Umbilical cord (tissue), 2 donors: Measurements from ENCODE around the gene TLE4. TPM values are rescaled to one million over a fixed set of nuclear protein-coding genes. Genes with fewer than 3 reads are reported as not detected.
A peak's percentile ranks its signal among the peaks of the same experiment; 100 is the strongest.
"Not testable (repeated sequence)": the region's sequence is repeated elsewhere in the genome, so short reads cannot be mapped to it uniquely, and the experiment has no call there.

Experiments used
- DNase-seq: peaks from one replicate; pipeline ENCODE4 v3.0.0-alpha.2; 2015; ENCODE audit warnings: low spot score
- total RNA-seq: library from RNA; depleted of rRNA; stranded (reverse); fragments of >200 nt; gene quantifications from one replicate; pipeline ENCODE4 v1.2.3, GENCODE V29; 2014; ENCODE audit warnings: low replicate concordance; ENCODE audit not compliant: insufficient read depth

The TLE4 gene
- total RNA-seq, 1 donor from 2014 or later: 30.1 TPM

DNA sequence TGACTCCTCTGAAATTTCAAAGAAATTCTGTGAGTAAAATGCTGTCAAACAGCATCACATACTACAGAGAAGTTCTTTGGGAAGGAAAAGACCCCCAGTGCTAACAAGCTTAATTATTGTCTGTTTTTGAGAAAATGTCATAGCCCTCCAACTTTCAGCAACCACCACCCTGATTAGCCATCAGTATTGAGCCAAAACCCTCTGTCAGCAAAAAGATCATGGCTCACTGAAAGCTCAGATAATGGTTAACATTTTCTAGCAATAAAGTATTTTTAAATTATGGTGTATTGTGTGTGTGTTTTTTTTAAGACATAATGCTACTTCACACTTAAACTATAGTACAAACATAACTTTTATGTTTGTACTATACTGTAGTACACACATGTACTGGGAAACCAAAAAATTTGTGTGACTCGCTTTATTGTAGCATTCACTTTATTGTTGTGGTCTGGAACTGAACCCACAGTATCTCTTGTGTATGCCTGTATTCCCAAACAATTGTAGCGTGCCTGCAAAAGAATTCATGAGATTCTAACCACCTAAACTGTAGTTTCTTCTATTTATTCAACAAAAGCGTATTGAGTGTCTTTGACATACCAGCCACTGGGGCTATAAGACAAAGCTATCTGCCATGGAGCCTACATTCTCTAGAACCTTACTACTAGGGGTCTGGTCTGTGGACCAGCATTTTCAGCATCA lies 31.6 kb downstream of the TLE4 start:
- no peak for DNase-seq

DNA sequence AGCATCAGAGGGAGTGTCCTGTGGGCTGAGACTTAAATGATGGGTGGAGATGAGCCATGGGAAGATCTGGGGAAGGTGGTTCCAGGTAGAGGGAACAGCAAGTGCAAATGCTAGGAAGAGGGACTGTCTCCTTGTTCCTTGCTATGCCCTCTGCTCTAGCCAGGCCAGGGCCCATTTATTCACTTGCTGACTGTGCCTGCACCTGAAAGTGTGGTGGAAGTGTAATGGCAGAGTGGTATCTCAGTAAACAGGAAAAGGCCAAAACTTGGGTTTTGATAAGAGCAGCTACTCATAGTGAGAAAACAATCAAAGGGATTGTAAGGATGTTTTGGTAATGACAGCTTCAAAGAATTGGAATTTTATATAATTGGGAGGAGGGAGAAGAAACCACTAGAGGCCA lies 32.4 kb downstream of the TLE4 start:
- DNase-seq: no peak

DNA sequence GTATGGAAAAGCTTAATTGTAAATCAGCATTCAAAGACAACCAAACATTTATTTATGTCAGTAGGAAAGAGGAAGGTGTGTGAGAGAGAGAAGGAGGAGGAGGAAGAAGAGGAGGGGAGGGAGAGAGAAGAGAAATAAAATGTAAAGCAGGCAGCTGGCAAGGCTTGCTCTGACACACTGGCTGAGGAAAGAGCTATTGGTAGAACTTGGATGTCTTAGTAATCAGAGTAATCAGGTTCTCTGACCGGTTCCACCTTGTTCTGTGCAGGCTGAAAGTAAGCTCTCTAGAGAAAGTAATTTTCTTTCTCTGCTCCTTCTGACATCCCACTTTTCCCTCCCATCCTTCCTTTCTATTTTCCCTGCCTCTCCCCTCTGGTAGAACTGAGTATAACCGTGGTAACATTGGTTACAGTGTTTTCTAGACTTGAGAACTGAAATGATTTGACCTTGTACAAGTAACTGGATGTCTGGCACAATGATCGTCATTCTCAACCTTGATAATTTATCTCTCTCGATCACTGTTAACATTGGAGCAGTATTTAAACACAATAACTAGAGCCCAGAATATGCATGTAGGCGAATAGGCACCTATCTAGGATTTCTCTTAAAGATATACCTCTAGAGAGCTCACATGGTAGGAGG lies 33.3 kb downstream of the TLE4 start:
- no peak for DNase-seq

DNA sequence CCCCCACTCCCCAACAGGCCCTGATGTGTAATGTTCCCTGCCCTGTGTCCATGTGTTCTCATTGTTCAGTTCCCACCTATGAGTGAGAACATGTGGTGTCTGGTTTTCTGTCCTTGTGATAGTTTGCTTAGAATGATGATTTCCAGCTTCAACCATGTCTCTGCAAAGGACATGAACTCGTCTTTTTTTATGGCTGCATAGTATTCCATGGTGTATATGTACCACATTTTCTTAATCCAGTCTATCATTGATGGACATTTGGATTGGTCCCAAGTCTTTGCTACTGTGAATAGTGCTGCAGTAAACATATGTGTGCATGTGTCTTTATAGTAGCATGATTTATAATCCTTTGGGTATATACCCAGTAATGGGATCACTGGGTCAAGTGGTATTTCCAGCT lies 34.8 kb downstream of the TLE4 start:
- not testable (repeated sequence) for DNase-seq

DNA sequence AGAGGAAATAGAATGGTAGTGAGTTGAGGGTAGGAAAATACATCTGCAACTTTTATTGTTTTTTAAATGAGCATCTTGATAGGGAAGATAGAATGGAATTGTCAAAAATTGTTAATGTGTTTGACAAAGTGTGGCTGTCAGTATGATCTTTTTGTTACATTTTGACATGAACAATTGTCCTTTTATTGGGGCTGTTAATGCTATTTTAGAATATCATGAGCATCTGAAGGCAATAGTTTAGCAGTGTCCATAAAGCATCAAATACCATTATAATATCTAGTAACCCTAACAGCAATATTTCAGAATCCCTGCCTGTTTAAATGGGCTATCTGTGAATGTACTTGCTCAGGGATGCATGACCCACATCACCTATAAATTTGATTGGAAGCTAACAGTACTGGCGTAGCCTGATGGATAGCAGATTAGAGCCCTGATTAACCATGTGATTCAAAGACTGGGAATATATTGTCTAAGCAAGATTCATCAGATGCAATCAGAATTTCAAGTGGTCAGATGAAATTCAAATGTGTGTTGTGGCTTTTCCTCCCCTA lies 37.8 kb downstream of the TLE4 start:
- DNase-seq: no peak

DNA sequence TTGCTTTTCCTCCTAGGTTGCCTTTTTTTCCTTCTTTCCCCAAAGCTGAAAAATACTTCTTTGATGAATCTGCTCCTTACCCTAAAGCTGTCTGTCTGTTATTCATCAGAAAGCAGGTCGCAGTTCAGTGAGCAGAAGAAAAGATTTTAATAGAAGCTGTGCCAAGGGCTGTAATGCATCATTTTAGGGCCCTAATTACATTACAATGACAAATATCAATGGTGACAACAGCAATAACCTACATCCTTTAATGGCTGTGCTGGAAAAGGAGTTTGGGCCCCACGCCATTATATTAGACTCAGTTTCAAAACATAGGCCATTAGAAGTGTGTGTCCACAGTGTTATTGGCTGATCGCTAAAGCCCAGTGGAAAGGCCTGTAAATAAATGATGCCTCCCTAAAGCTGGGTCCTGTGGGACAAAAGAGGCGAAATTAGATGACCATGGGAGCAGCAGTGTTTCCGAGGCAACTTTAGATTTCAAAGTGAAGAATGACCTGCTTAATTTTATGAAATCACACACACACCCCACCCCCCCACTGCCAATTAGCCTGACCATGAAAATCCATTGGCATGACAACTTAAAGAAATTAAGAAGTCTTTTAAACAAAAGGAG lies 38.4 kb downstream of the TLE4 start:
- peak; percentile 33 for DNase-seq

DNA sequence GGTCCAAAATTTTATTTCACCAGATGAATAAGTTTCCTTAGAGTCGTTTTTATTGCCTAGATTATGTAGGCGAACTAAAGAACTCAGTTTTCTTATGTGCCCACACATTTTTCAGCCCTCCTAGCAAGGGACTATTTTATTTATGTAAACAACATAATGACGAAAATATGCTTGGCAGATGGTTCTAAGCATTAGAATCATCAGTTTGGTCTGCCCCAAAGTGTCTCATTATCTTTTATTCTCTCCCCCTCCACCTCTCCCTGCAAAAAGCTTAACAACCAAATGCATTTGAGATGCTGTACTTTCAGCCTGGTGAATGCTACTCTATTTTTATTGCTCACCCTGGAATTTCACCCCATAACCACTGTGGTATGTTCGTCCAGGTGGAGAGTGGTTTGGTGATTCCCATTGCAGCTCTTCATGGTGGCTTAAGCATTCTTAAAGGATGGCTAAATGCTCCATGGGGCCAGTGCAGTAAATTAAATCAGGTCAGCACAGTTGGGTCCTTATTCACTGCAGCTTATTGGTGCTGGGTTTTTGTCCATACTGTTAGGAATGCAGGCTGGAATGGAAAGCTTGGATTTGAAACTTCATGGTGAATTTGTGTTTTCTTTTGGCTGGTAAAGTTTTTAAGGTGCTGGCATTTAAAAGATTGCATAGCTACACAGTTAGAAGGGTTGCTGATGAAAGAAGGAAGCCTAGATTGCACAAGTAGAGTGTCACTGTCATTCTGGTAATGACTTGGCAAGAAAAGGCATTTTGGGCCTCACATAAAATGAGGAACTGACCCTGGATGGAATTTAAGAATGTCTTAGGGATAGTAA lies 39.2 kb downstream of the TLE4 start:
- peak; percentile 50 for DNase-seq

DNA sequence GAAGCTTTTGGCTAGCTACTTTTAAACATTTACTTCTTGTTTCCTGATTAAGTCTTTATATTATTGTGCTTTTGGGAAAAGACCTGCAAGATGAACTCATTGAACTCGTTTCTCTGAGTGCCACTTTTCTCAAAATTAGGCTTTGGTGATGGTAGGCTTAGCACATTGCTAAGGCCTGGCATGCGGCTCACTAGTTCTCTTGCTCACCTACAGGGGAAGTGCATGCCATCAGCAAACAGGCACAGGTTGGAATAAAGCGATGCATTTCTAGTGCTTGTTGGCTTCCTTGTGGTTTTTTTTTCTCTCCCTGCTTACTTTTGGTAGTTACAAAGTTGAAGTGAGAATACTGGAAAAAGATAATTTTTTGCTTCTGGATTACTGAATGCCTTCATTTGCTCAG lies 41.4 kb downstream of the TLE4 start:
- no peak for DNase-seq

DNA sequence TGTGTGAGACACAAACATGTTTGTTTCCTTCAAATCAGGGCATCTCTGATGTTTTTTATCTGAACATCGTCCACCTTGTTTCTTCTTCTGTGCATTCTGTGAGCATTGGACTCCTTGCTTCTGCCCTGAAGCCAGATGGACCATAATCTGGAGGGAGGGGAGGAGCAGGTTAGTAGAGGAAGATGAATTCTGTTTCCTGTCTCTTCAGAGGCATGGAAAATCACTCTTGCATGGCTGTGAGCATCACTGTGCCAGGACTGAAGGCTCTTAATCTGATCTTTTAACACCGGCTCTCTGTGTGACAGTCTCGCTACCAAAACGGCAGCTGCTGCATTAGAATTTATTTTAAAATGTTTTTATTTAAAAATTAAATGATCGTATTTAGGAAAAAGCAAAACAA lies 43.3 kb downstream of the TLE4 start:
- no peak for DNase-seq

DNA sequence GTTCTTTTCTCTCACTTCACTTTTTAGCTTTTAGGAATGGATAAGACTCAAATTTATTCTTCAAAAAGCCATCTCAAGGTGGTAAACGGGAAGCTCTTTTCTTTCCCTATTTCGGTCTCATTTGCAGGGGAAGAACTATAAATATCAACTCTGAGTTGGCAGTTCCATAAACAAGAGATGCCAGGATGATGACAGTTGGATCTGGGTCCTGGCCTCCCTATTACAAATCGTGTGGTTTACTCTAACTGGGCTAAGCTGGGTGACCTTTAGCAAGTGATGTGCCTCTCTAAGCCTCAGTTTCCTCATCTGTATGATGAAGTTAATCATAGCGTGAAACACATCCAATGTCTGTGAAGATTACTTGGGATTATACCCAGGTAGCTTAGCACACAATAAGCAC lies 44.2 kb downstream of the TLE4 start:
- no peak for DNase-seq

DNA sequence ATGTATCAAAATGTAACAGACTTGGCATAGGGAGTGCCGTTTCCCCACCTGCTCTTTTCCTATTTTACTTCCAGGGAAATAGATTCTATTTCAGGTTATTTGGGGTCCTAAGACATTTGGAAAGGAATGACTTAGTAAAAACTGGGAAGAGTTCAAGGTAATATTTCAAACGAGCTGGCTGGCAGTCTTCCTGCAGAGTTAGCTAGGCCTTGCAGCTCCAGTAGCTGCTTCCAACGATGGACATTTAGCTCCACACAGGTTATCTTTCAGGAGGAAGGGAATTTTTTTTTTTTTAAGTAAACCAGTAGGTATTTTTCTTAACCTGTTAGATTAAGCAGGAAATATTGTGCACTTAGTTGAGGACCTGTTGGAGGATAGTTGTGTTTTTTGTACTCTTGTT lies 45.2 kb downstream of the TLE4 start:
- DNase-seq: no peak

DNA sequence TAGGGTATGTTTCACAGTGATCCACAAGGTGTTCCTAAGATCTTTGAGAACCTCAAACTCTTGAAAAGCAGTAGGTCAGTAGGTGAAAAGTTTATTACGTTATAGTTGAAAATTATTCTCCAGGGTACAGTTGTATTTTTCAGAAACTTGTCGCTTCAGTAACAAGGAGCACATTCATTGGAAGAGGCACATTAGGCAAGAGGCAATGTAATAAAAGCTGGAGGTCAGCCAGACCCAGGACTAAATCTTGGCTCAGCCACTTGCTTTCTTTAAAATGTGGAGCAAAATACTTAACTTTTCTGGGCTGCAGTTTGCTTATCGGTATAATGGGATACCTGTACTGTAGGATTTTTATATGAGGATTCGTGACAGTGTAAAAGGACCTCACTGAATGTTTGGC lies 45.6 kb downstream of the TLE4 start:
- DNase-seq: peak; percentile 51

DNA sequence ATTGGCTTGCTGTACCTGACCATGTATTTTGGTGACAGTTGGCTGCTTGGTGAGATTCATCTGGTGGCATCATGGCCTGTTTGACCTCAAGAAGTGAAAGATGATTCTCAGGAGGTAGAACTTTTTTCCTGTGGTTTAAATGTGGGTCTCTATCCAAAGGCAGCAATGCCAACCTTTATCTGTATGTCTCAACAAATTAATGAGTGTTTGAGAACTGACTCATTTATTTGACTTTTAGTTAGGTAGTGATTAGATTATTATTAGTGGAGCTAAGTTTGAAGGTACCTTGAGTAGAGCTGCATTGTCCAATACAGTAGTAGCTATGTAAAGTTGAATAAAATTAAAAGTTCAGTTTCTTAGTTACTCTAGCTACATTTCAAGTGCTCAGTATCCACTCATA lies 48.2 kb downstream of the TLE4 start:
- no peak for DNase-seq

DNA sequence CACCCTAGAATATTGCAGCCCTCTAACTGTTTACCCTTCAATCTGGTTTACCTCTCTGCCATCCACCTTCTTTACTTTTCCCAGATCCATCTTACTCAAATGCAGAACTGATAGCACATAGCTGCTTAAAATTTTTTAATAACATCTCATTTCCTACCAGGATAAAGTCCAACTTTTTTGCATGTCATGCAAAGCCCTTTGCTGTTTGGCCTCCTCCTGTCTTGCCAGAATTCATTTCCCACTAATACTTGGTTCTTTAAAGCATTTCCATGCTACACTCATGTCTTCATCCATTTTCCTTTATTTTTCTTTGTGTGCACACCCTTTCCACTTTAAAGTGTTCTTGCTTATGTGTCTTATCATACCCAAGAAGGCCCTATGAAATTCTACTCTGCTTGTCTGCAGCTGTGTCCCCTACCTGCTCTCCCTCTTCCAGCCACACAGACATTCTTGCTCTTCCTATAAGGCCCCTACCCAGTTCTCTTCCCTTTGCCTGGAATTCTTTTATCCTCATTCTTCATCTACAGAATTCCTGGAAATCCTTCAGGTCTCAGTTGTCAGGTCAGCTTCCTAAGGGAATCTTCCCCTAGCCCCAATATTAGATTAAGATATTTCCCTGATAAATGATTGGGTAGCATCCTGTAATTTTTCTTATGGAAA lies 50.3 kb downstream of the TLE4 start:
- DNase-seq: peak; percentile 9

DNA sequence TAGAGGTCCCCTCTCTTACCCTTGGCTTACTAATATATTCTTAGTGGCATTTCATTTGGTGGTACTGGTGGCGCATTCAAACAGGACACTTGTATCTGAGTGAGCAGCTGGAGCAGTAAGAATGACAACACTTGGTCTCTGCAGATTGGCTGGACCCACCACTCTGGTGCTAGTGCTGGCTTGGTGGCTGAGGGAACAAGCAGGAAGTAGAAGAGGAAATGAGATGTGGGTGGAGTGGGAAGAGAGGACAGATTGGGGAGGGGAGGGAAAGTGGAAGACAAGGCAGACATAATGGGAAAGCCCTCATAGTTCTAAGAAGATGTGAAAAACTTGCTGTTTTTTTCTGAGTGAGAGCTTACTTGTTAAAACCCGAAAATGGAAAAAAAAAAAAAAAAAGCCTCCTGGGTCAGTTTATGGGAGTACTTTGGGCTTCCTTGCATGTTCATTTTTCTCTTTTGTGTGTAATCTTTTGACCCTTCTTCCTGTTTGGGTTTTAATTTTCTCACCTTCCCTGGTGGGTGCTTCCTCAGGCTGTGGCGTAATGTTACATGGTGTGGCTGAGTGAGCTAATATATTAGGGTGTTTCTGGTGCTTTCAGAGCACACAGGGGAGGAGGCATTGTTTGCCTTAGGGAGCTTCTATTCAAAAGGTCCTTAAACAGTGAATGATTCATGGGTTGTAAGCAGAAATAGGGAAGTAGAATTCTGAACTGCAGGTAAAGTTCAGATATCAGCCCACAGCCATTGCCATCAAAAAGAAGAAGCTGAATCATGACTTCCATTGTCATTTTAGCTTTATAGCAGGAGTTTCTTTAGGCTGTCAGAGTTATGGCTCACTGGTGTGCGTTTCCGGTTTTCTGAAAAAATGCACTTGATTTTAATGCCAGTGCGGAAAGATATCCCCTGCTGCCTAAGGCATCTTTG lies 52.3 kb downstream of the TLE4 start:
- DNase-seq: peak; percentile 21

DNA sequence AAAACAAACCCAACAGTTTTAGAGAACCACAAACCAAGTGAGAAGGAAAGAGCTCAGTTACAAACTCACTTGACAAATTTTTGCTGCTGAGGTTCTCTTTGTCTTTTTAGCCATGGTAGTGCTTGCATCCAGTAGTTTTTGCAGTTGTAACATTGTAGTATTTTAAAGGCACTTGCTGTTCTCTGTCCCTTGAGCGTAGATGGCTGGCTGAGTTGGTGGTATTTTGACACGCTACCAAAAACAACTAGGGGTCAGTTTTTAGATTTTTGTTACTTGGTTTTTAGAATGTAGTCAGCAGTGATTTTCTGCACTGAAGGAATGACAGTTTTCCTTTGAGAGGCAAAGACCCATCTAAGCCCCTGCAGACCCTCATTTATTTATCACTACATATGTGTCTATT lies 58.0 kb downstream of the TLE4 start:
- DNase-seq: no peak

DNA sequence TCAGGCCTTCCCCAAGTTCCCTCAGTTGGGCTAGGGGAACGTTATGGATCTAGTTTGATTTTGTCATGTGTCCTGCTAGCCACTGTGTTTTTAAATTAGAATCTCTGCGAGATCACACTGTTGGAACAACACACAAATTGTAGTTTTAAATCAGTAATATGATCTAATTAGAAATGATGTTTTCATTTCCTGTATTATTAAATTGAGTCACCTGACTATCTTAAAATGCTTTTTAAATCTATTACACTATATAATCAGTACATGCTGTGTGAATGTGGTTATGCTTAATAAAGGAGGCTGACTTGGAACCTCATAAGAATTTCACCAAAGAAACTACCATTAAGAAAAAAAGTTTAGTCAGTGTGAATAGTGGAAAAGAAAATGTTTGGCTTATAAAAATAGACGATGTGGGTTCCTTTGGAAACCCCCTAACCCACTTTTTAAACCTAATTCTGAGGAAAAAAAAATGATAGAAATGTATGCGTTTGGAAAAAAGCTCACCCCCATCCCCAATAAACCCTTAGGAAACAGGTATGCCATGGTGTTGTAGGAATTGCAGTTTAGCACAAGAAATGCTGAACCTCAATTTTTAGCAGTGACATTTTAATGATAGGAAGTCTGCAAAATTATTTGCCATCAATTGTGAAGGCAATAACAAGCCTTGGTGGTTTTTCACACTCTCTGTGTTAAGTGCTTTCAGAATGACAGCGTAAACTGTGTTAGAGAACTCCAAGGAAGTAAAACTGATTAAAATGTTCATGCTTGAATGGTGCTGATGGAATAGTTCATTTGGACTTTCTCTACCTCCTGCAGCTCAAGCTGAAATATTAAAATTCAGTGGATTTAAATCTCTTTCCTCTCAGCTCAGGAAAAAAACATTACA lies 59.0 kb downstream of the TLE4 start:
- no peak for DNase-seq

DNA sequence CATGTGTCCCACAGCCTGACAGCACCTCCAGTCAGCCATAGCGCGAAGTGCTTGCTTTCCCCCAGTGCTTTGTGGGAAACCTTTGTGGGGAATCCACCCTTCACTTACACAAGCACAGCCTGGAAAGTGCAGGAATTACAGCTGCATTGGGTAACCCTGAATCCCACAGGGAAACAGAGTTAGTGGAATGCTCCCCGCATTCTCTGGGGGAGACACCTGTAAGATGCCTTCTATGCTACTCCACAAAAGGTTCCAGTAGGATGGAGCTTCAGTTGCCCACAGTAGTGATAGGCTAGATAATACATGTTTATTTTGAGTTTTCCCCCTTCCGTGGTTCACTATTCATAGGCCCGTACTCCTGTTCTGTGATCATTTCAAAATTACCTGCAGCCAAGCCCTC lies 60.3 kb downstream of the TLE4 start:
- no peak for DNase-seq

DNA sequence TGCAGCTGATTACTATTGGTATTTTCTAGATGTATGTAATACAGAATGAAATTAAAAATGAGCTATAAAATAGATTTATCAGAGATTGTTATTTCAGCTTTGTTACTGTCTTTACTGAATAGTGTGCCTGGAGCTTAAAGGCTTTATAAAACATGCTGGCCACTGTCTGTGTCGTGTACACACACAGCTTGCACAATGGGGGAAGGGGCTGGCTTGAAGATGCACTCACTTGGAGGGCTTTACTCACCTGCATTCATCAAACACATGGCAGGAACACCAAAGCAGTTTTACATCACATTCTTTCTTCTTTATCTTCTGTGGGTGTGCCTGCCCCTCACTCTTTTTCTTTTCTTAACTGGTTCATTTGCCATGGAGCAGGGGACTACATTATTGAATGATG lies 60.9 kb downstream of the TLE4 start:
- no peak for DNase-seq
